ENCODE results near the gene GALNT8.
A peak's percentile ranks its signal among the peaks of the same experiment; 100 is the strongest.

Gene GALNT8

DNA sequence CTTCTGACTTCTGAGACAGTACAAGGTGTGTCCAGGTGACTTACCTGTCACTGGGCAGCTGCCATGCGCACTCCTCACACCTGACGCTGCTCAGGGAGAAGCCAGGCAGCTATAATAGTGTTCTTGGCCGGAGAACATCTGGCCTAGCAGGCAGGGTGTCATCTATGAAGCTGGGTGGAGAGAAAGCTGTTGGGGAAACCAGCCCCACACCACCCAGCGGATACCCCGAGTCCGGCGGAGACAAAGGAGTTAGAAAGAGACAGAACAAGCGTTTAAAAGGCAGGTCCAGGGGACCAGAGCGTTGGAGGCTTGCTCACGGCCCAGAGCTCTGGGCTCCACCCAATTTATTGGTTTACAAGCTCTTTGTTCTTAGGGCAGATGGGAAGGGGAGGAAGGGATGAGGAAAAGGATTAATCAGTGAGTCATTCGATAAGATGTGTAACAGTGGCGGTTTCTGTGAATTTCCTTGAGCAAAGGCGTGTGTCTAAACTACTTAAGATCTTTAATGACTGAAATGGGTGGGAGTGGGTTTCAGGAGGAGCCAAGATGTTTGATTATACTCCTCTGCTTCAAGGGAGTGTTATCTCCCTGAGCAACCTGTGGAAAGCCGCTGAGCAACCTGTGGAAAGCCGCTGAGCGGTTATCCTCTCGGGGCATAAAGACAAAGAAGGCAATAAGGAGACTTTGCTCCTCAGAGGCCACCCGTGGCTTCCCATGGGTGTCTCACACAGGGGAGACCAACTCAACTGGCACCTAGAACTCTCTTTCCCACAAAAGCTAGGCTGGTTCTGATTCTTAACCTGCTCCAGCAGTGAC lies at the start of gene GALNT8:
Gene GALNT8 (plus strand): TSS at position 580 of the 816 bp plus-strand sequence. CDS start 278 bp downstream, outside the sequence.
- Histone ChIP-seq H3K79me2 (ENCODE audit: control insufficient read depth, insufficient read depth, low read length, unreplicated experiment) (no peaks in the 10 kb centered on the region), H3K27me3 (ENCODE audit: insufficient read depth, low read length) (peaks cover 25% of the 10 kb centered on the region; the same call in 1 of the 2 replicates), H3K4me3 (ENCODE audit: low read depth, low read length) (no peak within 1 kb of the TSS), H3K4me1 (ENCODE audit: control insufficient read depth, insufficient read depth, low read length, unreplicated experiment) (no peaks in the 10 kb centered on the region), H2AFZ (ENCODE audit: low read length, unreplicated experiment) (no peak within 1 kb of the TSS), H3K36me3 (ENCODE audit: insufficient read depth, low read length) (no peaks in the 10 kb centered on the region), H3K27ac (ENCODE audit: low read depth, low read length) (no peak within 1 kb of the TSS)

- Histone ChIP-seq H3K27ac (ENCODE audit: low read depth, low read length) (no peak overlapping the region), H2AFZ (ENCODE audit: low read length, unreplicated experiment) (no peak overlapping the region), H3K4me3 (ENCODE audit: low read depth, low read length) (no peak overlapping the region), H3K79me2 (ENCODE audit: control insufficient read depth, insufficient read depth, low read length, unreplicated experiment) (no peaks in the 10 kb centered on the region), H3K27me3 (ENCODE audit: insufficient read depth, low read length) (no peaks in the 10 kb centered on the region), H3K36me3 (ENCODE audit: insufficient read depth, low read length) (peaks cover 7% of the 10 kb centered on the region; the same call in 1 of the 2 replicates), H3K4me1 (ENCODE audit: control insufficient read depth, insufficient read depth, low read length, unreplicated experiment) (no peaks in the 10 kb centered on the region)
These were observed 40.5 kb upstream of the GALNT8 start for GRCh38 chr12:4679711-4680110.

- Histone ChIP-seq H3K27ac (ENCODE audit: low read depth, low read length) (no peak overlapping the region), H2AFZ (ENCODE audit: low read length, unreplicated experiment) (no peak overlapping the region), H3K79me2 (ENCODE audit: control insufficient read depth, insufficient read depth, low read length, unreplicated experiment) (no peaks in the 10 kb centered on the region), H3K4me1 (ENCODE audit: control insufficient read depth, insufficient read depth, low read length, unreplicated experiment) (no peaks in the 10 kb centered on the region), H3K4me3 (ENCODE audit: low read depth, low read length) (no peak overlapping the region), H3K36me3 (ENCODE audit: insufficient read depth, low read length) (peaks cover 14% of the 10 kb centered on the region; the same call in 1 of the 2 replicates), H3K27me3 (ENCODE audit: insufficient read depth, low read length) (no peaks in the 10 kb centered on the region)
These were observed 38.5 kb upstream of the GALNT8 start for GRCh38 chr12:4681732-4682131.

- Histone ChIP-seq H3K4me1 (ENCODE audit: control insufficient read depth, insufficient read depth, low read length, unreplicated experiment) (no peaks in the 10 kb centered on the region), H2AFZ (ENCODE audit: low read length, unreplicated experiment) (no peak overlapping the region), H3K27me3 (ENCODE audit: insufficient read depth, low read length) (no peaks in the 10 kb centered on the region), H3K36me3 (ENCODE audit: insufficient read depth, low read length) (peaks cover 25% of the 10 kb centered on the region; the same call in 1 of the 2 replicates), H3K4me3 (ENCODE audit: low read depth, low read length) (no peak overlapping the region), H3K27ac (ENCODE audit: low read depth, low read length) (no peak overlapping the region), H3K79me2 (ENCODE audit: control insufficient read depth, insufficient read depth, low read length, unreplicated experiment) (no peaks in the 10 kb centered on the region)
These were observed 34.9 kb upstream of the GALNT8 start for GRCh38 chr12:4685317-4685716.

DNA sequence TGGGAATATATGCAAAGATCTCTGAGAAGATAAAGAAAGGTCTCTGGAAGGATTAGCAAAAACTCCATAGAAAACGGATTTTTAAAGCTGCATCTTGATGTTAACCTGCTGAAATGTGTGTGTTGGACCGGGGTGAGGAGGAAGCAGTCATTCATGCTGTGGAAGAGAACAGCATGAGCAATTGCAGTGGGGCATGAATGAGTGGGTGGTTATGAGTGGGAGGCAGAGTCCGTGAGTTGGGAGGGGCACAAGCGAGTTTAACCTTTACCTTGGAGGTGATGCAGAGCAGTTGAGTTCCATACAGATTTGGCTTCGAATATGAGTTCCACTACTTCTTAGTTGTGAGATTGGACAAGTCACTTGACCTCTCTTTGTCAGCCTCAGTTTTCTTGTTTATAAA lies 29.4 kb upstream of the GALNT8 start:
- no peak overlapping the region for H3K27ac ChIP-seq (ENCODE audit: low read depth, low read length)
- H3K36me3 ChIP-seq (ENCODE audit: insufficient read depth, low read length), result peaks cover 15% of the 10 kb centered on the region; the same call in 1 of the 2 replicates
- H3K4me1 ChIP-seq (ENCODE audit: control insufficient read depth, insufficient read depth, low read length, unreplicated experiment), result no peaks in the 10 kb centered on the region
- no peaks in the 10 kb centered on the region for H3K79me2 ChIP-seq (ENCODE audit: control insufficient read depth, insufficient read depth, low read length, unreplicated experiment)
- no peak overlapping the region for H3K4me3 ChIP-seq (ENCODE audit: low read depth, low read length)
- H3K27me3 ChIP-seq (ENCODE audit: insufficient read depth, low read length), result no peaks in the 10 kb centered on the region
- no peak overlapping the region for H2AFZ ChIP-seq (ENCODE audit: low read length, unreplicated experiment)

DNA sequence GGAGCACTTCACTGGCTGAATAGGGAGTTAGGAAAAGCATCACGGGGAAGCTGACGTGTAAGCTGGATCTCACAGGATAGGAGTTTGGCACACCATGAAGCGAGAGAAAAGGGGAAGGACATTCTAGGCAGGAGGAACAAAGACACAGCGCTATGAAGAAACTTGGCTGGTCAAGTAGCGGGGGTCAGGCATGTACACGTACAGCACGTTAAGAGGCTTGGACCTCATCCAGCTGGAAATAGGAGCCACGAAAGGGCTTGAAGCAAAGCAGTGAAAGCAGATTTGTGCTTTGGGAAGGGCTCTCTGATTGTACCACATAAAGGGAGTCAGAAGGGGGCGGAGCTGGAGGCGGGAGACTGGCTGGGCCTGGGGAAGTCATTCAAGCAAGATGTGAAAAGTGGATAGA lies 19.6 kb upstream of the GALNT8 start:
- Histone ChIP-seq H3K27me3 (ENCODE audit: insufficient read depth, low read length) (peaks cover 23% of the 10 kb centered on the region; the same call in 1 of the 2 replicates), H3K4me1 (ENCODE audit: control insufficient read depth, insufficient read depth, low read length, unreplicated experiment) (no peaks in the 10 kb centered on the region), H3K36me3 (ENCODE audit: insufficient read depth, low read length) (no peaks in the 10 kb centered on the region), H3K79me2 (ENCODE audit: control insufficient read depth, insufficient read depth, low read length, unreplicated experiment) (no peaks in the 10 kb centered on the region), H3K4me3 (ENCODE audit: low read depth, low read length) (0 out of 2 replicates have a peak overlapping the region, but pooled peaks have one; percentile 16), H3K27ac (ENCODE audit: low read depth, low read length) (no peak overlapping the region), H2AFZ (ENCODE audit: low read length, unreplicated experiment) (no peak overlapping the region)

DNA sequence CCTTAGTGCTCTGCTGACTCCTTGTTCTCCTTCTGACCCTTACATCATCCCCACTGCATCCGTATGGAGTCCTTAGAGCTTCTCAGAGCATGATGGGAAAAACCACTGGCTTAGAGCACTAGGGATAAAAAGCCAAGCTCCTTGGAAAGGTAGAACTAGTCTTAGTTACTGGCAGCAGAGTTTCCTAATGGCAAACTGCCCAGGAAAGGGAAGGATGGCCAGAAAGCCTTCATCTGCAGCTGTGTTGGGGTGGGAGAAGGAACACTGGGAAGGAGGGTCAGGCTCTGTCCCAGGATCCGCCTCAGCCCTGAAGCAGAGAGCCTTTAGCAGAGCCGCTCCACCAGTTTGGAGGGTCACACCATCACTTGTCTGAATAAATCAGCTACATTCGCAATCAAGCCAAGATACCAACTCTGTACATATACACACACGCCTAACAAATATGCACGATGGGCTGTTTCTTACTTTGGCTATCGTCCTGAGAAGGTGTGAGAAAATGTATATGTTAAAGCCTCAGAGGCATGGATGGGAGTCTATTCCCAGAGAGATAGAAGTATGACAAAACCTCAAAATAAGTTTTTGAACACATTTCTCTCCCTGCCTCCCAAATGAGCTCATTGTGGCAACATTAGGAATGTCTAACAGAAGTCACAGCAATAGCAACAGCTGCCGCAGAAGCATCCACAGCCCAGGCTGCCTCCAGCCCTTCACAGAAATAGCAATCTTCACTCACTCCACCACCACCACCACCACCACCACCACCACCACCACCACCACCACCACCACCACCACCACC lies 18.6 kb upstream of the GALNT8 start:
- Histone ChIP-seq H2AFZ (ENCODE audit: low read length, unreplicated experiment) (no peak overlapping the region), H3K4me1 (ENCODE audit: control insufficient read depth, insufficient read depth, low read length, unreplicated experiment) (no peaks in the 10 kb centered on the region), H3K36me3 (ENCODE audit: insufficient read depth, low read length) (no peaks in the 10 kb centered on the region), H3K79me2 (ENCODE audit: control insufficient read depth, insufficient read depth, low read length, unreplicated experiment) (no peaks in the 10 kb centered on the region), H3K27me3 (ENCODE audit: insufficient read depth, low read length) (peaks cover 27% of the 10 kb centered on the region; the same call in 1 of the 2 replicates), H3K4me3 (ENCODE audit: low read depth, low read length) (no peak overlapping the region), H3K27ac (ENCODE audit: low read depth, low read length) (no peak overlapping the region)

DNA sequence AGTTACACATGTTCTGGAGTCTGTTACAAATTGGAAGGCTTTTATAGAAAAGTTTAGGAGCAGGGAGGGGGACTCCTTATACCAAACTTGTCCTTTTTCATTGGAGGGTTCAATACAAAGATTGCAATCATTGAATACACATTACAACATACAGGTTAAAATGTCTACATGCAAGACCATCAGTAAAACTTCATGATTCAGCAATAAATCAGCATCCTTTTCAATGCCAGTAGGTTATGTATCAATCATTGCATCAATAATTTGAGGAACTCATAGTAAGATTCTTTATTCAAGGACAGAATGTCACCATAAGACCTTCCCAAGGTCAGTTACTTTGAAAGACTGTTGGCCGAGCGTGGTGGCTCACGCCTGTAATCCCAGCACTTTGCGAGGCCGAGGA lies 16.5 kb upstream of the GALNT8 start:
- Histone ChIP-seq H3K27me3 (ENCODE audit: insufficient read depth, low read length) (peaks cover 39% of the 10 kb centered on the region), H3K4me1 (ENCODE audit: control insufficient read depth, insufficient read depth, low read length, unreplicated experiment) (no peaks in the 10 kb centered on the region), H3K79me2 (ENCODE audit: control insufficient read depth, insufficient read depth, low read length, unreplicated experiment) (no peaks in the 10 kb centered on the region), H2AFZ (ENCODE audit: low read length, unreplicated experiment) (no peak overlapping the region), H3K27ac (ENCODE audit: low read depth, low read length) (no peak overlapping the region), H3K4me3 (ENCODE audit: low read depth, low read length) (no peak overlapping the region), H3K36me3 (ENCODE audit: insufficient read depth, low read length) (no peaks in the 10 kb centered on the region)

DNA sequence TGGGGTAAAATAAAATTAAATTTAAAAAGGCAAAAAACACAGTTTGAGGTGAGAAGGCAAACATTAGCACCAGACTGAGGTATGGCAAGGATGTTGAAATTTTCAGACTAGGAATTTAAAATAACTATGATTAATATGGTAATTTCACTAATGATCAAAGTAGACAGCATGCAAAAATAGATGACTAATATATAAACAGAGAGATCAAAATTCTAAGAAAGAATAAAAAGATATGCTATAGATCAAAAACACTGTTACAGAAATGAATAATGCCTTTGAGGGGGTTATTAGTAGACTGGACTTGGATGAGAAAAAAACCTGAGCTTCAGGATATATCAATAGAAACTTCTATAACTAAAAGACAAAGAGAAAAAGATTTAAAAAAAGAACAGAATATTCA lies 14.4 kb upstream of the GALNT8 start:
- Histone ChIP-seq H3K27ac (ENCODE audit: low read depth, low read length) (no peak overlapping the region), H3K4me3 (ENCODE audit: low read depth, low read length) (no peak overlapping the region), H3K36me3 (ENCODE audit: insufficient read depth, low read length) (no peaks in the 10 kb centered on the region), H3K79me2 (ENCODE audit: control insufficient read depth, insufficient read depth, low read length, unreplicated experiment) (no peaks in the 10 kb centered on the region), H2AFZ (ENCODE audit: low read length, unreplicated experiment) (no peak overlapping the region), H3K27me3 (ENCODE audit: insufficient read depth, low read length) (peaks cover 38% of the 10 kb centered on the region), H3K4me1 (ENCODE audit: control insufficient read depth, insufficient read depth, low read length, unreplicated experiment) (no peaks in the 10 kb centered on the region)

DNA sequence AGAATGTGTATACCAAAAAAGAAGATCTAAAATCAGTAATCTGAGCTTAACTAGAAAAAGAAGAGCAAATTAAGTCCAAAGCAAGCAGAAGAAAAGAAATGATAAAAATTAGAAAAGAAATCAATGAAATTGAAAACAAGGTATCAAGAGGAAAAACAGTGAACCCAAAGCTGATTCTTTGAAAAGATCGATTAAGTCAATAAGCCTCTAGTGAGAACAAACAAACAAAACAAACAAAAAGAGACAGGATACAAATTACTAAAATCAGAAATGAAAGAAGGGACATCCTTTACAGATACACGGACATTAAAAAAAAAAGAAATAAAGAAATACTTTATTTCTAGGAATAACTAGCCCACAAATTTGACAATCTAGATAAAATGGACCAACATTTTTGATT lies 12.9 kb upstream of the GALNT8 start:
- no peak overlapping the region for H2AFZ ChIP-seq (ENCODE audit: low read length, unreplicated experiment)
- H3K4me1 ChIP-seq (ENCODE audit: control insufficient read depth, insufficient read depth, low read length, unreplicated experiment), result no peaks in the 10 kb centered on the region
- no peaks in the 10 kb centered on the region for H3K36me3 ChIP-seq (ENCODE audit: insufficient read depth, low read length)
- H3K27me3 ChIP-seq (ENCODE audit: insufficient read depth, low read length), result peaks cover 27% of the 10 kb centered on the region
- H3K27ac ChIP-seq (ENCODE audit: low read depth, low read length), result no peak overlapping the region
- H3K4me3 ChIP-seq (ENCODE audit: low read depth, low read length), result no peak overlapping the region
- no peaks in the 10 kb centered on the region for H3K79me2 ChIP-seq (ENCODE audit: control insufficient read depth, insufficient read depth, low read length, unreplicated experiment)

Data from ACC112 (cell line).